Uterus (tissue), 4 donors: ENCODE data around the gene CNOT6L. TPM values are rescaled to one million over a fixed set of nuclear protein-coding genes. Genes with fewer than 3 reads are reported as not detected.

Experiments
- DNase-seq, 2 donors: peaks; one replicate each; pipeline ENCODE4 v3.0.0-alpha.2; 2019 to 2020
- H3K27ac ChIP-seq, 2 donors: fragments of 200-600 bp; sonication (generic); 1 replicate in 1 of 2; 2 replicates in 1 of 2; pipeline ENCODE4 v1.5.1; 2016 to 2018
- H3K27me3 ChIP-seq, 2 donors: fragments of 200-600 bp; sonication (generic); one replicate each; pipeline ENCODE4 v1.5.1; 2018 to 2019; ENCODE audit warnings: control low read depth in 1 of 2
- H3K36me3 ChIP-seq, 2 donors: fragments of 200-600 bp; sonication (generic); one replicate each; pipeline ENCODE4 v1.5.1; 2019; ENCODE audit warnings: control low read depth in 1 of 2
- H3K4me1 ChIP-seq, 2 donors: fragments of 200-600 bp; sonication (generic); one replicate each; pipeline ENCODE4 v1.5.1; 2018 to 2019; ENCODE audit warnings: control low read depth in 1 of 2
- H3K4me3 ChIP-seq, 2 donors: fragments of 200-600 bp; sonication (generic); 1 replicate in 1 of 2; 2 replicates in 1 of 2; pipeline ENCODE4 v1.5.1; 2018 to 2019; ENCODE audit warnings: mild to moderate bottlenecking in 1 of 2
- H3K9me3 ChIP-seq, 2 donors: fragments of 200-600 bp; sonication (generic); one replicate each; pipeline ENCODE4 v1.5.1; 2019; ENCODE audit warnings: control low read depth in 1 of 2
- POLR2A ChIP-seq, 2 donors: fragments of 450-650 bp; IDR thresholded peaks; one replicate each; pipeline ENCODE4 v1.6.1; 2016; ENCODE audit warnings: antibody characterized with exemption in 2 of 2, mild to moderate bottlenecking in 1 of 2, moderate library complexity in 1 of 2
- intact Hi-C: fragments of 100-400 bp; cut with DNase I; formaldehyde crosslinking; loops from one replicate; pipeline ENCODE4 v1.15.1; 2023; ENCODE audit warnings: low total_unique reads
- total RNA-seq, 4 donors: library from RNA; depleted of rRNA in 3 of 4; stranded (reverse); fragments of >200 nt in 3 of 4; gene quantifications; one replicate each; pipeline versions ENCODE4 v1.1.0 to v1.2.4, GENCODE V29; 2014 to 2023
- TF ChIP-seq, protein P1 (sequence below), 4 experiments: fragments of 200-600 bp in 2 of 4; fragments of 450-650 bp in 2 of 4; sonication (generic) in 2 of 4; IDR thresholded peaks; one replicate each; pipeline ENCODE4 v1.5.1; 2016 to 2019; ENCODE audit warnings: antibody characterized with exemption in 4 of 4, mild to moderate bottlenecking in 2 of 4, moderate library complexity in 1 of 4
- donor health status: DM: yes; HTN: yes; CAD: no.

The CNOT6L gene
- total RNA-seq, 4 donors from 2014 or later, result 6.7 to 63.2 (median 45.9) TPM

DNA sequence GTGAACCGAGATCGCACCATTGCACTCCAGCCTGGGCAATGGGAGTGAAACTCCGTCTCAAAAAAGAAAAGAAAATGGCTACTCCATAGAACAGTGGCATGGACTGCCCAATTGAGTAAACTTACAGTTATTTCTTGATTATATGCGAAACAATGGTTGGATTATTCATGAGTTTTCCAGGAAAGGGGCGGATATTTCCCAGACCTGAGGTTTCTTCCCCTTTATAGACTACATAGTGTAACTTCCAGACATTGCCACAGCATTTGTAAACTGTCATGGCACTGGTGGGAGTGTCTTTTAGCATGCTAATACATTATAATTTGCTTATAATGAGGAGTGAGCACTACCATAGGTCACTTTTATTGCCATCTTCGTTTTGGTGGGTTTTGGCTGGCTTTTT lies 29.3 kb upstream of the CNOT6L start:
- intact Hi-C loops, result no loop called here
- no peak for DNase-seq
- TF ChIP-seq, protein P1, sequence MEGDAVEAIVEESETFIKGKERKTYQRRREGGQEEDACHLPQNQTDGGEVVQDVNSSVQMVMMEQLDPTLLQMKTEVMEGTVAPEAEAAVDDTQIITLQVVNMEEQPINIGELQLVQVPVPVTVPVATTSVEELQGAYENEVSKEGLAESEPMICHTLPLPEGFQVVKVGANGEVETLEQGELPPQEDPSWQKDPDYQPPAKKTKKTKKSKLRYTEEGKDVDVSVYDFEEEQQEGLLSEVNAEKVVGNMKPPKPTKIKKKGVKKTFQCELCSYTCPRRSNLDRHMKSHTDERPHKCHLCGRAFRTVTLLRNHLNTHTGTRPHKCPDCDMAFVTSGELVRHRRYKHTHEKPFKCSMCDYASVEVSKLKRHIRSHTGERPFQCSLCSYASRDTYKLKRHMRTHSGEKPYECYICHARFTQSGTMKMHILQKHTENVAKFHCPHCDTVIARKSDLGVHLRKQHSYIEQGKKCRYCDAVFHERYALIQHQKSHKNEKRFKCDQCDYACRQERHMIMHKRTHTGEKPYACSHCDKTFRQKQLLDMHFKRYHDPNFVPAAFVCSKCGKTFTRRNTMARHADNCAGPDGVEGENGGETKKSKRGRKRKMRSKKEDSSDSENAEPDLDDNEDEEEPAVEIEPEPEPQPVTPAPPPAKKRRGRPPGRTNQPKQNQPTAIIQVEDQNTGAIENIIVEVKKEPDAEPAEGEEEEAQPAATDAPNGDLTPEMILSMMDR (IDR thresholded peaks at IDR 0.05), result no peak
- no peak for TF ChIP-seq POLR2A (IDR thresholded peaks at IDR 0.05)
- H3K27me3 ChIP-seq, result no peaks in the 10 kb centered on the region
- no peak overlapping the region for H3K4me3 ChIP-seq
- no peak overlapping the region for H3K27ac ChIP-seq
- H3K9me3 ChIP-seq, result no peaks in the 10 kb centered on the region
- H3K36me3 ChIP-seq, result no peaks in the 10 kb centered on the region
- H3K4me1 ChIP-seq, result no peaks in the 10 kb centered on the region

DNA sequence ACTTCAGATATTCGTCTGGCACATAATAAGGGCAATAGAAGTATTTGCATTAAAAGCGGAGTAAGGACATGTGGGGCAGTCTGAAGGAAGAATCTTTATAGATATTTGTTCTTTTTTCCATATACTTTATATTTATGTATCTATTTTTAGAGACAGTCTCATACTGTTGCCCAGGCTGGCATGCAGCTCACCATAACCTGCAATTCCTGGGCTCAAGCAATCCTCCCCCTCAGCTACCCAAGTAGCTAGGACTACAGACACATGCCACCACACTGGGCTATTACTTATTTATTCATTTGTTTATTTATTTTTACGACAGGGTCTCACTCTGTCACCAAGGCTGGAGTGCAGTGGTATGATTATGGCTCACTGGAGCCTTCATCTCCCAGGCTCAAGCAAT lies 26.8 kb upstream of the CNOT6L start:
- Histone ChIP-seq H3K27me3 (no peaks in the 10 kb centered on the region), H3K27ac (no peak overlapping the region), H3K9me3 (no peaks in the 10 kb centered on the region), H3K4me1 (no peaks in the 10 kb centered on the region), H3K4me3 (no peak overlapping the region), H3K36me3 (no peaks in the 10 kb centered on the region)
- no peak for DNase-seq
- TF ChIP-seq, protein P1 (IDR thresholded peaks at IDR 0.05), result no peak
- intact Hi-C loops, result no loop called here

DNA sequence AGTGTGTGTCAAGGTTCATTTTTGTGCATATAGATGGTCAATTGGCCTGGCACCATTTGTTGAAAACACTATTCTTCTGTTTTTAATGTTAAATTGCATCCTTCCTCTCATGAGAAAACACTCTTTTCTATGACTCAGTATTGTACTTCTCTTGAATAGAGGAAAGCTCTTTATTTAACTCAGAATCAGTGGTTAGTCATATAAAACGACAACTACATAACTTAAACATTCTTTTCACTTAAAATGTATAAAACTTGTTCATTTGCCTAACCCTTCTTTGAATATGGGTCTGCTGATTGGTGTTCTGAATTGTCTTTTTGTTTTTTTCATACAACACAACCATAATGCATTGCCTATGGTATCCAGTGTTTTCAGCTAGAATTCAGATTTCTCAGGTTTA lies 26.2 kb upstream of the CNOT6L start:
- Histone ChIP-seq H3K27ac (no peak overlapping the region), H3K4me3 (no peak overlapping the region), H3K9me3 (no peaks in the 10 kb centered on the region), H3K27me3 (no peaks in the 10 kb centered on the region), H3K4me1 (no peaks in the 10 kb centered on the region), H3K36me3 (no peaks in the 10 kb centered on the region)
- intact Hi-C loops, result no loop called here
- DNase-seq, result no peak
- no peak for TF ChIP-seq POLR2A (IDR thresholded peaks at IDR 0.05)
- TF ChIP-seq, protein P1 (IDR thresholded peaks at IDR 0.05), result no peak

DNA sequence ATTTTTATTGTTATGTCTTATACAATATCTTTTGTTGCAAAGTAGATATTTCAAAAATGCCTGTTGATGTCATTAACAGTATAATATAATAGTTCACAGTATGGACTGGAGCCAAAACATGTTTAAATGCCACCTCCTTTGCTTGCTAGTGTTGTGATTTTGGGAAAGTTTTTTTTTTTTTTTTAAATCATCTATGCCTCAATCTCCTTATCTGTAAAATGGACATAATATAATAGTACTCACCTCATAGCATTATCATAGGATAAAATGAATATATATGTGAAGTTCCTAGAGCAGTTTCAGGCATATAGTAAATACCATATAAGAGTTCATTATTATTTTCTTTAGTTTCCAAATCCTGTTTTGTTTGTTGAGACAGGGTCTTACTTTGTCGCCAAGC lies 25.2 kb upstream of the CNOT6L start:
- H3K27ac ChIP-seq, result no peak overlapping the region

DNA sequence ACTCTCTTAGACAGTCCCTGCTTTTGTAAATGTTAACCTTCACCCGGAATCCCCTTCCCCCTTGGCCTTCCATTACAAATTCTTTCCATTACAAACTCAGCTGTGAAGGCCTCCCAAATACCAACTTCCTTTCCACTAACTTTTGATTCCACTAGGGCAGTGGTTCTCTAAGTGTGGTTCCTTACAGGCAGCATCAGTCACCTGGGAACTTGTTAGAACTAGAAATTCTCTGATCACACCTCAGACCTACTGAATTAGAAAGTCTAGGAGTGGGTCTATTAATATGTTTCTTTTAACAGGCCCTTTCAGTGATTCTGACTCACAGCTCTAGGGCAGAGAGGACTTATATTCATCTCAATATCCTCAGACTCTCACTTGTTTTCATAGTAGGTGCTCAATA lies 24.5 kb upstream of the CNOT6L start:
- intact Hi-C loops, result no loop called here
- Histone ChIP-seq H3K36me3 (no peaks in the 10 kb centered on the region), H3K4me1 (no peaks in the 10 kb centered on the region), H3K4me3 (no peak overlapping the region), H3K9me3 (no peaks in the 10 kb centered on the region), H3K27ac (no peak overlapping the region), H3K27me3 (no peaks in the 10 kb centered on the region)
- DNase-seq, result no peak
- no peak for TF ChIP-seq POLR2A (IDR thresholded peaks at IDR 0.05)
- TF ChIP-seq, protein P1 (IDR thresholded peaks at IDR 0.05), result no peak

More for the DNA sequence above, 25.2 kb upstream of the CNOT6L start:
- Histone ChIP-seq H3K4me1 (no peaks in the 10 kb centered on the region), H3K27me3 (no peaks in the 10 kb centered on the region), H3K36me3 (no peaks in the 10 kb centered on the region), H3K4me3 (no peak overlapping the region), H3K9me3 (no peaks in the 10 kb centered on the region)
- no peak for DNase-seq
- no peak for TF ChIP-seq POLR2A (IDR thresholded peaks at IDR 0.05)
- TF ChIP-seq, protein P1 (IDR thresholded peaks at IDR 0.05), result no peak
- intact Hi-C loops, result no loop called here
